ENCODE measurements around the gene GON7. TPM values are rescaled to one million over a fixed set of nuclear protein-coding genes. Genes with fewer than 3 reads are reported as not detected.

Gene GON7
- total RNA-seq, 1 experiment from 2014 or later: 11.2 TPM

GRCh38 chr14:93186466-93186865 is 20.4 kb downstream of the GON7 start (continued):
- TF ChIP-seq CTCF (IDR thresholded peaks at IDR 0.05 in 2 of 3, conservative IDR thresholded peaks at IDR 0.05 in 1 of 3; ENCODE audit: borderline replicate concordance in 1 of 3, insufficient read depth in 1 of 3, low read depth in 2 of 3, low read length in 2 of 3) (no peak), SP1 (IDR thresholded peaks at IDR 0.05; ENCODE audit: low read depth) (no peak)

GRCh38 chr14:93185349-93185720 is 21.5 kb downstream of the GON7 start:
- H4K20me1 ChIP-seq (ENCODE audit: insufficient read depth): no peaks in the 10 kb centered on the region
- peak overlapping the region; percentile 94 for H3K27ac ChIP-seq (ENCODE audit: low read depth, low read length)
- peak overlapping the region; percentile 75 for H3K4me2 ChIP-seq (ENCODE audit: low read length)
- DNase-seq (ENCODE audit: low read depth, low spot score) (no peak), ATAC-seq (no peak)
- no peak overlapping the region for H2AFZ ChIP-seq (ENCODE audit: low read depth, low read length, poor library complexity, severe bottlenecking)
- H3K9me2 ChIP-seq (ENCODE audit: insufficient read depth): no peaks in the 10 kb centered on the region
- CTCF ChIA-PET: interaction anchor here (0.7 to 2.2 kb wide), 4 partner anchors 10 to 72 kb away, joined by 3 to 10 read pairs (median 7); partner anchors contain the start of genes GON7 and UBR7
- H3K9ac ChIP-seq (ENCODE audit: low read length): peak overlapping the region; percentile 83
- RAD21 ChIA-PET (ENCODE audit: low non-redundant PET in 1 of 2, low total read pairs in 2 of 2, uncharacterized antibody in 2 of 2, unreplicated experiment in 2 of 2): no interaction called here
- intact Hi-C loops (cut with micrococcal nuclease): no loop called here
- H3K27me3 ChIP-seq (ENCODE audit: insufficient read depth, low read length): no peaks in the 10 kb centered on the region
- no peak for TF ChIP-seq SIN3A (IDR thresholded peaks at IDR 0.05; ENCODE audit: low read depth)
- no peak for TF ChIP-seq JUND (IDR thresholded peaks at IDR 0.05)
- TF ChIP-seq FOSL1 (IDR thresholded peaks at IDR 0.05; ENCODE audit: low read depth): no peak
- TF ChIP-seq EZH2phosphoT487 (IDR thresholded peaks at IDR 0.05; ENCODE audit: borderline replicate concordance): no peak
- no peak for TF ChIP-seq REST (IDR thresholded peaks at IDR 0.05; ENCODE audit: low read depth)
- no peak for TF ChIP-seq POLR2AphosphoS5 (IDR thresholded peaks at IDR 0.05; ENCODE audit: low read depth, low read length)
- TF ChIP-seq CBX3 (IDR thresholded peaks at IDR 0.05; ENCODE audit: low read depth): no peak
- TF ChIP-seq ZBTB33 (IDR thresholded peaks at IDR 0.05; ENCODE audit: extremely low read depth, insufficient replicate concordance, low read length): no peak
- TF ChIP-seq ZNF274 (IDR thresholded peaks at IDR 0.05; ENCODE audit: low read depth, low read length): no peak
- no peak for TF ChIP-seq ZFX (IDR thresholded peaks at IDR 0.05)
- no peak for TF ChIP-seq EGR1 (IDR thresholded peaks at IDR 0.05; ENCODE audit: low read depth)
- TF ChIP-seq SRF (IDR thresholded peaks at IDR 0.05; ENCODE audit: low read depth): no peak
- TF ChIP-seq RAD21 (IDR thresholded peaks at IDR 0.05; ENCODE audit: low read depth): no peak
- TF ChIP-seq ATF3 (IDR thresholded peaks at IDR 0.05): no peak
- H3K9me3 ChIP-seq (ENCODE audit: control insufficient read depth in 1 of 2, insufficient read depth in 1 of 2, low read depth in 1 of 2, low read length in 2 of 2): no peaks in the 10 kb centered on the region
- peak overlapping the region; percentile 71 to 94 for H3K4me3 ChIP-seq (replicated peaks in 1 of 2; ENCODE audit: low read depth in 1 of 2, low read length in 2 of 2)
- POLR2A ChIA-PET: interaction anchor here (0.8 to 1.0 kb wide), 3 partner anchors 11 to 72 kb away, joined by 3 read pairs; no protein-coding TSS in a partner anchor
- peaks cover 2 to 16% of the 10 kb centered on the region in 2 experiments; a peak in 3 of 4 replicates for H3K4me1 ChIP-seq (ENCODE audit: control insufficient read depth in 1 of 2, insufficient read depth in 2 of 2, low read length in 2 of 2)
- H3K79me2 ChIP-seq (ENCODE audit: insufficient read depth, low read length): peaks cover 36% of the 10 kb centered on the region
- peaks cover 0 to 14% of the 10 kb centered on the region in 2 experiments for H3K36me3 ChIP-seq (ENCODE audit: control insufficient read depth in 1 of 2, insufficient read depth in 2 of 2, low read length in 2 of 2)
- no TSS peak for BruUV-seq (replicated peaks)
